Adrenal gland (tissue), 19 donors: ENCODE results near the gene DGLUCY. TPM values are rescaled to one million over a fixed set of nuclear protein-coding genes. Genes with fewer than 3 reads are reported as not detected.

Experiments used
- DNase-seq, 7 donors: peaks; one replicate each; pipeline ENCODE4 v3.0.0-alpha.2; 2019 to 2020
- H3K27ac ChIP-seq, 5 donors: fragments of 200-600 bp; sonication (generic) in 4 of 5; 1 replicate in 3 of 5; 2 replicates in 2 of 5; pipeline versions ENCODE4 v1.5.1 to v1.8.0; 2016 to 2020; ENCODE audit warnings: mild to moderate bottlenecking in 1 of 5
- H3K27me3 ChIP-seq: fragments of 200-600 bp; 2 replicates; pipeline ENCODE4 v1.8.0; 2021
- H3K36me3 ChIP-seq, 2 donors: fragments of 200-600 bp; replicated peaks in 1 of 2; 1 replicate in 1 of 2; 2 replicates in 1 of 2; pipeline versions ENCODE4 v1.5.1 to v1.8.0; 2018 to 2022
- H3K4me1 ChIP-seq, 2 donors: fragments of 200-600 bp; replicated peaks in 1 of 2; 1 replicate in 1 of 2; 2 replicates in 1 of 2; pipeline versions ENCODE4 v1.5.1 to v1.8.0; 2018 to 2021
- H3K4me3 ChIP-seq, 4 donors: fragments of 200-600 bp; sonication (generic) in 3 of 4; one replicate each; pipeline ENCODE4 v1.5.1; 2016 to 2018
- H3K9me3 ChIP-seq, 3 donors: fragments of 200-600 bp; sonication (generic) in 1 of 3; replicated peaks in 1 of 3; 1 replicate in 2 of 3; 2 replicates in 1 of 3; pipeline versions ENCODE4 v1.5.1 to v1.8.0; 2016 to 2021
- POLR2A ChIP-seq, 2 donors: fragments of 450-650 bp; IDR thresholded peaks; one replicate each; pipeline ENCODE4 v1.6.1; 2017; ENCODE audit warnings: antibody characterized with exemption in 2 of 2, mild to moderate bottlenecking in 2 of 2, moderate library complexity in 1 of 2
- WGBS, 4 donors: extraction: QIAGEN DNeasy Blood & Tissue Kit in 2 of 4; methylation state at CpG; one replicate each; pipeline versions ENCODE4 v1.1.5 to v1.1.7; 2013 to 2017; 5-methylcytosine and 5-hydroxymethylcytosine counted together
- intact Hi-C, 2 donors: fragments of 100-400 bp; cut with DNase I; formaldehyde crosslinking; loops; one replicate each; pipeline versions ENCODE4 v1.14.1 to v1.15.0; 2022 to 2023
- long read RNA-seq, 10 donors: library from polyadenylated mRNA in 3 of 10; unstranded in 2 of 10; stranded (forward) in 1 of 10; transcript quantifications; one replicate each; pipeline ENCODE4 v2.0.0 and lab custom pipeline, GENCODE V29; 2021 to 2026
- polyA plus RNA-seq, 3 donors: library from polyadenylated mRNA; stranded (reverse); fragments of 200-250 nt in 2 of 3; fragments of 350-450 nt in 1 of 3; fragmentation: Illumina TruSeq in 1 of 3; extraction: RNeasy Lipid Tissue Mini Kit (QIAGEN cat#74804) in 1 of 3; gene quantifications; one replicate each; pipeline ENCODE4 v1.2.3, GENCODE V29; 2013 to 2014
- total RNA-seq, 9 donors: library from RNA; depleted of rRNA in 4 of 9; stranded (reverse); fragments of >200 nt in 4 of 9; fragments of 120-200 nt in 1 of 9; fragmentation: NEBNext Ultra II Directional in 1 of 9; extraction: Animal tissue kit (Norgen Biotek cat#: 25700) in 1 of 9; gene quantifications; one replicate each; pipeline versions ENCODE4 v1.1.0 to v1.2.4, GENCODE V29; 2013 to 2023
- TF ChIP-seq, protein P1 (sequence below), 6 experiments: fragments of 450-650 bp in 4 of 6; fragments of 200-600 bp in 2 of 6; sonication (generic) in 1 of 6; IDR thresholded peaks; 1 replicate in 5 of 6; 2 replicates in 1 of 6; pipeline versions ENCODE4 v1.5.1 to v1.8.0; 2016 to 2021; ENCODE audit warnings: antibody characterized with exemption in 6 of 6, mild to moderate bottlenecking in 2 of 6, moderate library complexity in 1 of 6
- donor health status: healthy with polysubstance abuse.
- donor health status: Bipolar disorder and iron deficiency.
- donor health status: DM: yes; HTN: yes; CAD: no.
- donor health status: DM: no; HTN: no; CAD: no.
- donor health status: DM: no; HTN: no; CAD: no.
- donor health status: DM: yes; HTN: yes; CAD: no.

DGLUCY gene, protein sequence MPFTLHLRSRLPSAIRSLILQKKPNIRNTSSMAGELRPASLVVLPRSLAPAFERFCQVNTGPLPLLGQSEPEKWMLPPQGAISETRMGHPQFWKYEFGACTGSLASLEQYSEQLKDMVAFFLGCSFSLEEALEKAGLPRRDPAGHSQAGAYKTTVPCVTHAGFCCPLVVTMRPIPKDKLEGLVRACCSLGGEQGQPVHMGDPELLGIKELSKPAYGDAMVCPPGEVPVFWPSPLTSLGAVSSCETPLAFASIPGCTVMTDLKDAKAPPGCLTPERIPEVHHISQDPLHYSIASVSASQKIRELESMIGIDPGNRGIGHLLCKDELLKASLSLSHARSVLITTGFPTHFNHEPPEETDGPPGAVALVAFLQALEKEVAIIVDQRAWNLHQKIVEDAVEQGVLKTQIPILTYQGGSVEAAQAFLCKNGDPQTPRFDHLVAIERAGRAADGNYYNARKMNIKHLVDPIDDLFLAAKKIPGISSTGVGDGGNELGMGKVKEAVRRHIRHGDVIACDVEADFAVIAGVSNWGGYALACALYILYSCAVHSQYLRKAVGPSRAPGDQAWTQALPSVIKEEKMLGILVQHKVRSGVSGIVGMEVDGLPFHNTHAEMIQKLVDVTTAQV
- total RNA-seq (10 to 100 TPM; 48.9 to 93.4 (median 83.5) TPM), polyA plus RNA-seq (10 to 100 TPM; 50.3 to 65.1 (median 60.1) TPM)
- long read RNA-seq, donor 1 = 0 reads
- long read RNA-seq, donor 2, partial matches to known transcripts = 9 of 18 reads
- long read RNA-seq, donor 2, other reads (novel, unspliced or antisense) = 8 of 18 reads
- long read RNA-seq, donor 3, partial matches to known transcripts = 0 of 5 reads
- long read RNA-seq, donor 3, other reads (novel, unspliced or antisense) = 0 of 5 reads
- long read RNA-seq, donor 4, transcript DGLUCY-201 (14 exons, 2,967 nt) = major isoform, 8 of 27 reads
- long read RNA-seq, donor 4, partial matches to known transcripts = 3 of 27 reads
- long read RNA-seq, donor 4, other reads (novel, unspliced or antisense) = 16 of 27 reads
- long read RNA-seq, donor 5, transcript DGLUCY-201 (14 exons, 2,967 nt) = major isoform, 31 of 181 reads
- long read RNA-seq, donor 5, partial matches to known transcripts = 5 of 181 reads
- long read RNA-seq, donor 5, other reads (novel, unspliced or antisense) = 138 of 181 reads
- long read RNA-seq, donor 6, partial matches to known transcripts = 2 of 27 reads
- long read RNA-seq, donor 6, other reads (novel, unspliced or antisense) = 25 of 27 reads
- long read RNA-seq, donor 7 = 0 reads
- long read RNA-seq, donor 8, partial matches to known transcripts = 17 of 24 reads
- long read RNA-seq, donor 8, other reads (novel, unspliced or antisense) = 0 of 24 reads
- long read RNA-seq, donor 9, partial matches to known transcripts = 7 of 10 reads
- long read RNA-seq, donor 9, other reads (novel, unspliced or antisense) = 0 of 10 reads
- long read RNA-seq, donor 10, partial matches to known transcripts = 8 of 9 reads
- long read RNA-seq, donor 10, other reads (novel, unspliced or antisense) = 0 of 9 reads

DNA sequence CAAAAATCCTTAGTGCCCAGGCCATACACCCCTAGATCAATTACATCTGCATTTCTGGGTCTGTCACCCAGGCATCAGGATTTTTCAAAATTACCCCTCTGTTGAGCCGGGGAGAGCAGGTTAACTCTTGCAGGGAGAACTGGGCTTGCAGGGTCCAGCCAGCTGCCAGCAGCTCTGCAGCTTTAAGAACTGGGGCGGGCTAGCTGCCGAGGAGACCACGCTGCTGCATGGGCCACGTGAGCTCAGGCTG lies at the start of gene DGLUCY:
DGLUCY (plus strand) TSS at position 245 of the 250 bp plus-strand sequence. CDS start 46,222 bp downstream, outside the sequence.
- Histone ChIP-seq H3K36me3 (no peaks in the 10 kb centered on the region), H3K27ac (peak within 1 kb of the TSS; percentile 45 to 93 (median 89)), H3K4me1 (peaks cover 23 to 45% of the 10 kb centered on the region in 2 donors), H3K27me3 (no peaks in the 10 kb centered on the region), H3K4me3 (peak within 1 kb of the TSS; percentile 13 to 67 (median 50)), H3K9me3 (no peaks in the 10 kb centered on the region)
- peak; percentile 70 to 89 (median 82) for DNase-seq
- 0% methylated on average over 4 to 5 of the region's 5 CpGs for WGBS, 4 donors
- intact Hi-C loops = no loop called here
- no peak for TF ChIP-seq POLR2A (IDR thresholded peaks at IDR 0.05)
- TF ChIP-seq, protein P1, sequence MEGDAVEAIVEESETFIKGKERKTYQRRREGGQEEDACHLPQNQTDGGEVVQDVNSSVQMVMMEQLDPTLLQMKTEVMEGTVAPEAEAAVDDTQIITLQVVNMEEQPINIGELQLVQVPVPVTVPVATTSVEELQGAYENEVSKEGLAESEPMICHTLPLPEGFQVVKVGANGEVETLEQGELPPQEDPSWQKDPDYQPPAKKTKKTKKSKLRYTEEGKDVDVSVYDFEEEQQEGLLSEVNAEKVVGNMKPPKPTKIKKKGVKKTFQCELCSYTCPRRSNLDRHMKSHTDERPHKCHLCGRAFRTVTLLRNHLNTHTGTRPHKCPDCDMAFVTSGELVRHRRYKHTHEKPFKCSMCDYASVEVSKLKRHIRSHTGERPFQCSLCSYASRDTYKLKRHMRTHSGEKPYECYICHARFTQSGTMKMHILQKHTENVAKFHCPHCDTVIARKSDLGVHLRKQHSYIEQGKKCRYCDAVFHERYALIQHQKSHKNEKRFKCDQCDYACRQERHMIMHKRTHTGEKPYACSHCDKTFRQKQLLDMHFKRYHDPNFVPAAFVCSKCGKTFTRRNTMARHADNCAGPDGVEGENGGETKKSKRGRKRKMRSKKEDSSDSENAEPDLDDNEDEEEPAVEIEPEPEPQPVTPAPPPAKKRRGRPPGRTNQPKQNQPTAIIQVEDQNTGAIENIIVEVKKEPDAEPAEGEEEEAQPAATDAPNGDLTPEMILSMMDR (IDR thresholded peaks at IDR 0.05) = no peak

DNA sequence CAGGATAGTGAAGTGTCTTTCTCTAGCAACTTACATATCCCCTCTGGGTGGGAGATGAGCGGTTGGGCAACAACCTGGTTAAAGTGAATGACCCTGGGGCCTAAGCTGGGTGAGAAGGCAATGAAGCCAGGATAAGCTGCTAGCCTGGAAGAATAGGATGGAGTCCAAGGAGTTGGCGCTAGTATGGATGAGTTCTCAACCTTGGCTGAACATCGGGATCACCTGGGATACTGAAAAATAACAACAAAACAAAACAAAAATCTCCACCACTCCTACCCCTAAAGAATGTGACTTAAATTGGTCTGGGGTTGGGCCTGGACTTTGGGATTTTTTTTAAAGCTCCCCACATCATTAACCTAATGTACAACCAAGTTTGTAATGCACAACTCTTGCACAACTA lies 48.6 kb upstream of the DGLUCY start:
- Histone ChIP-seq H3K36me3 (no peaks in the 10 kb centered on the region), H3K27me3 (no peaks in the 10 kb centered on the region), H3K27ac (no peak overlapping the region), H3K4me1 (peaks cover 3 to 11% of the 10 kb centered on the region in 2 donors), H3K4me3 (no peak overlapping the region), H3K9me3 (no peaks in the 10 kb centered on the region)
- TF ChIP-seq, protein P1 (IDR thresholded peaks at IDR 0.05) = no peak
- intact Hi-C loops = no loop called here
- DNase-seq = no peak
- 85 to 87% (median 86%) methylated on average over 3 of the region's 3 CpGs for WGBS, 4 donors

DNA sequence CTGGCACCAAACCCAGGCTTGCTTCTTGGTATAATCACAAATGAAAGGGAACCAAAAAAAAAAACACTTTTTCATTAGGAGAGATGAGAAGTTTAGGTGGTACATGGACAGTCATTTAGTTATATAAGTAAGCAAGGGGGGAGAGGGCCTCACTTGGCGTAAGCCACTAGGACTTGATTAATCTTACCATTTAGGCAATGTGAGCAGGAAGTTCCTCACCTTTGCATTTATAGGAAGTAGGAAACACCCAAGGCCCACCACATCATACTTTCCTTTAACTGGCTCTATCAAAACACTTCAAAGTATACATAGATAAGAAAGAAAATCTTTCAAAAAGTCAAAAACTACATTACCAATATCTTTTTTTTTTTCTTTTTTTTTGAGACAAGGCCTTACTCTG lies 46.7 kb upstream of the DGLUCY start:
- intact Hi-C loops = no loop called here
- DNase-seq = no peak
- WGBS, 4 donors = 86 to 91% (median 88%) methylated on average over 1 of the region's 1 CpG
- TF ChIP-seq, protein P1 (IDR thresholded peaks at IDR 0.05) = no peak
- TF ChIP-seq POLR2A (IDR thresholded peaks at IDR 0.05) = no peak
- Histone ChIP-seq H3K36me3 (no peaks in the 10 kb centered on the region), H3K27me3 (no peaks in the 10 kb centered on the region), H3K4me1 (no peaks in the 10 kb centered on the region), H3K9me3 (no peaks in the 10 kb centered on the region), H3K27ac (no peak overlapping the region), H3K4me3 (no peak overlapping the region)
